Measurements from ENCODE around the gene SPOCK2. TPM values are rescaled to one million over a fixed set of nuclear protein-coding genes. Genes with fewer than 3 reads are reported as not detected.

The SPOCK2 gene
- total RNA-seq, 1 donor from 2014 or later = 187 TPM

DNA sequence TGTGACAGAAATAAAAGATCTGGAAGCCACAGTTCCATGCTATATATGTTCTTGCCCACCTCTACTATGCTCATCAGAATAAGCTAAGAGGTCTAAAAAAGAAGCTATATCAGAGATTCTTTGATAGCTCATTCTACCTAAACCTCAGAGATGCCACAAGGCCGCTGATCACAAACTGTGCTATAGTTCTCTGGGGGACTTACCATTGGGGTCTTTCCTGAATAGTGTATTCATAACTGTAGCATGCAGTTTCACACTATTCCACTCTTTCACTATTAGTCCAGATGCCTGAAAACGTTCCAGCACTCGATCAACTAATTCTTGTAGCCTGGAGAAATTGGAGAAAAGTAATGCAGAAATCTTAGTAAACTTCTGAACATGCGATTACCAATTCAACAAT lies 44.5 kb upstream of the SPOCK2 start:
- no peak overlapping the region for H3K27ac ChIP-seq
- intact Hi-C loops (cut with DNase I) = no loop called here
- H3K4me3 ChIP-seq = no peak overlapping the region
- peaks cover 6% of the 10 kb centered on the region for H3K4me1 ChIP-seq
- ATAC-seq = no peak
- H3K9me3 ChIP-seq = no peaks in the 10 kb centered on the region
- peaks cover 10% of the 10 kb centered on the region for H3K36me3 ChIP-seq
- no peaks in the 10 kb centered on the region for H3K27me3 ChIP-seq
- DNase-seq = no peak
- TF ChIP-seq, protein P1, sequence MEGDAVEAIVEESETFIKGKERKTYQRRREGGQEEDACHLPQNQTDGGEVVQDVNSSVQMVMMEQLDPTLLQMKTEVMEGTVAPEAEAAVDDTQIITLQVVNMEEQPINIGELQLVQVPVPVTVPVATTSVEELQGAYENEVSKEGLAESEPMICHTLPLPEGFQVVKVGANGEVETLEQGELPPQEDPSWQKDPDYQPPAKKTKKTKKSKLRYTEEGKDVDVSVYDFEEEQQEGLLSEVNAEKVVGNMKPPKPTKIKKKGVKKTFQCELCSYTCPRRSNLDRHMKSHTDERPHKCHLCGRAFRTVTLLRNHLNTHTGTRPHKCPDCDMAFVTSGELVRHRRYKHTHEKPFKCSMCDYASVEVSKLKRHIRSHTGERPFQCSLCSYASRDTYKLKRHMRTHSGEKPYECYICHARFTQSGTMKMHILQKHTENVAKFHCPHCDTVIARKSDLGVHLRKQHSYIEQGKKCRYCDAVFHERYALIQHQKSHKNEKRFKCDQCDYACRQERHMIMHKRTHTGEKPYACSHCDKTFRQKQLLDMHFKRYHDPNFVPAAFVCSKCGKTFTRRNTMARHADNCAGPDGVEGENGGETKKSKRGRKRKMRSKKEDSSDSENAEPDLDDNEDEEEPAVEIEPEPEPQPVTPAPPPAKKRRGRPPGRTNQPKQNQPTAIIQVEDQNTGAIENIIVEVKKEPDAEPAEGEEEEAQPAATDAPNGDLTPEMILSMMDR (IDR thresholded peaks at IDR 0.05) = no peak

DNA sequence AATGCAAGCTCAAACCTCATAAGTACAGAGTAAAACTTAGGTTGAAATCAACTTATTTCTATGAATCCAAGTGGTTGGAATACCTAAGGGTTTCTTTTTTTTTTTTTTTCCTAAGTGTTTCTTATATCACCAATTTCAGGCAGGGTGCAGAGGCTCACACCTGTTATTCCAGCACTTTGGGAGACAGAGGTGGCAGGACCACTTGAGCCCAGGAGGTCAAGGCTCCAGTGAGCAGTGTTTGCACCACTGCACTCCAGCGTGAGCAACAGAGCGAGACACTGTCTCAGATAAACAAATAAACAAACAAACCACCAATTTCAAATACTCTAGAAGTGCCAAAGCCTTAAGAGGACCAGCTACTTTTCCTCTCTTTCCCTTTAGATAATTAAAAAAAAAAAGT lies 39.2 kb upstream of the SPOCK2 start:
- no peak overlapping the region for H3K4me3 ChIP-seq
- H3K4me1 ChIP-seq = no peaks in the 10 kb centered on the region
- peaks cover 9% of the 10 kb centered on the region for H3K36me3 ChIP-seq
- H3K9me3 ChIP-seq = no peaks in the 10 kb centered on the region
- no peaks in the 10 kb centered on the region for H3K27me3 ChIP-seq
- DNase-seq (no peak), ATAC-seq (no peak)
- intact Hi-C loops (cut with DNase I) = no loop called here
- TF ChIP-seq, protein P1 (IDR thresholded peaks at IDR 0.05) = no peak
- no peak overlapping the region for H3K27ac ChIP-seq

DNA sequence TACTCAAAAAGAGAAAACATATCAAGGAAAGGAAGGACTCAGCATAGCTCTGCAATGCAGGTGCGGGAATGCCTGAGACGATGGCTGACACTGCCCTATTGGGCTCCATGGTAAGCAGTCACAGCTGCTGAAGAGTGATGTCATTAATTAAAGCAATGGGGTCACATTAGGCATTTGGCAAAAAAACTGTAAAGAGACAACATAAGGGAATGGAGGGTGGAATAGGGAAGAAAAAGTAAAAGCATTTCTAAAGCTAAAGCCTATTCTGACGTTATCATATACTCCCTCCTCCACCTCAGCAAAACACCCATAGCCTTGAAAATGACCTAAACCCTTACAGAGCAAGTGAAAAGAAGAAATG lies 38.5 kb upstream of the SPOCK2 start:
- TF ChIP-seq, protein P1 (IDR thresholded peaks at IDR 0.05) = no peak
- intact Hi-C loops (cut with DNase I) = no loop called here
- Histone ChIP-seq H3K9me3 (no peaks in the 10 kb centered on the region), H3K27me3 (no peaks in the 10 kb centered on the region), H3K27ac (no peak overlapping the region), H3K36me3 (peaks cover 5% of the 10 kb centered on the region), H3K4me1 (no peaks in the 10 kb centered on the region), H3K4me3 (no peak overlapping the region)
- no peak for ATAC-seq
- no peak for DNase-seq

GRCh38 chr10:72126184-72126871 lies 38.0 kb upstream of the SPOCK2 start:
- H3K9me3 ChIP-seq = no peaks in the 10 kb centered on the region
- H3K4me1 ChIP-seq = no peaks in the 10 kb centered on the region
- ATAC-seq = peak; percentile 56
- intact Hi-C loops (cut with DNase I) = no loop called here
- H3K27me3 ChIP-seq = no peaks in the 10 kb centered on the region
- H3K27ac ChIP-seq = peak overlapping the region; percentile 34
- H3K36me3 ChIP-seq = peaks cover 5% of the 10 kb centered on the region
- no peak for DNase-seq
- TF ChIP-seq, protein P1 (IDR thresholded peaks at IDR 0.05) = peak; percentile 45
- no peak overlapping the region for H3K4me3 ChIP-seq

GRCh38 chr10:72124989-72125388 lies 36.6 kb upstream of the SPOCK2 start:
- Histone ChIP-seq H3K36me3 (peaks cover 2% of the 10 kb centered on the region), H3K4me3 (no peak overlapping the region), H3K27ac (peak overlapping the region; percentile 34), H3K9me3 (no peaks in the 10 kb centered on the region), H3K4me1 (no peaks in the 10 kb centered on the region), H3K27me3 (no peaks in the 10 kb centered on the region)
- DNase-seq = no peak
- intact Hi-C loops (cut with DNase I) = no loop called here
- ATAC-seq = no peak
- TF ChIP-seq, protein P1 (IDR thresholded peaks at IDR 0.05) = no peak

GRCh38 chr10:72124381-72124780 lies 36.0 kb upstream of the SPOCK2 start:
- Histone ChIP-seq H3K9me3 (no peaks in the 10 kb centered on the region), H3K4me1 (no peaks in the 10 kb centered on the region), H3K27ac (no peak overlapping the region), H3K36me3 (no peaks in the 10 kb centered on the region), H3K27me3 (no peaks in the 10 kb centered on the region), H3K4me3 (no peak overlapping the region)
- intact Hi-C loops (cut with DNase I) = no loop called here
- ATAC-seq (no peak), DNase-seq (no peak)
- TF ChIP-seq, protein P1 (IDR thresholded peaks at IDR 0.05) = no peak
